Ishikawa (cell line): Measurements from ENCODE around the gene TM2D1.

Experiments used
- CEBPB ChIP-seq: IDR thresholded peaks from 2 replicates; pipeline ENCODE4 v1.6.1; 2012
- CREB1 ChIP-seq: IDR thresholded peaks from 2 replicates; pipeline ENCODE4 v1.6.1; 2012; ENCODE audit warnings: low read depth
- EGR1 ChIP-seq: IDR thresholded peaks from 2 replicates; pipeline ENCODE4 v1.6.1; 2012
- EP300 ChIP-seq: IDR thresholded peaks from 2 replicates; pipeline ENCODE4 v1.6.1; 2012; ENCODE audit warnings: borderline replicate concordance
- FOXM1 ChIP-seq: IDR thresholded peaks from 2 replicates; pipeline ENCODE4 v1.6.1; 2012; ENCODE audit warnings: low read depth, borderline replicate concordance
- NFIC ChIP-seq: IDR thresholded peaks from 2 replicates; pipeline ENCODE4 v1.6.1; 2012
- RAD21 ChIP-seq: IDR thresholded peaks from 2 replicates; pipeline ENCODE4 v1.6.1; 2012; ENCODE audit warnings: low read depth
- TAF1 ChIP-seq: IDR thresholded peaks from 2 replicates; pipeline ENCODE4 v1.6.1; 2012; ENCODE audit warnings: low read depth, mild to moderate bottlenecking
- TCF12 ChIP-seq: IDR thresholded peaks from 2 replicates; pipeline ENCODE4 v1.6.1; 2012; ENCODE audit warnings: low read depth
- TEAD4 ChIP-seq: IDR thresholded peaks from 2 replicates; pipeline ENCODE4 v1.6.1; 2012
- USF1 ChIP-seq: IDR thresholded peaks from 2 replicates; pipeline ENCODE4 v1.6.1; 2012
- YY1 ChIP-seq: IDR thresholded peaks from 2 replicates; pipeline ENCODE4 v1.6.1; 2012; ENCODE audit warnings: low read depth
- ZBTB7A ChIP-seq: IDR thresholded peaks from 2 replicates; pipeline ENCODE4 v1.6.1; 2012; ENCODE audit warnings: low read depth
- TF ChIP-seq, protein P1 (sequence below): IDR thresholded peaks from 2 replicates; pipeline ENCODE4 v1.6.1; 2012; ENCODE audit warnings: low read depth, mild to moderate bottlenecking
- TF ChIP-seq, protein P2 (sequence below): IDR thresholded peaks from 2 replicates; pipeline ENCODE4 v1.6.1; 2012

The TM2D1 gene

GRCh38 chr1:61640531-61641530 is 84.1 kb downstream of the TM2D1 start:
- TF ChIP-seq RAD21 (no peak), CREB1 (no peak), ZBTB7A (no peak), EP300 (no peak), NFIC (no peak), USF1 (no peak), CEBPB (no peak), EGR1 (no peak), TEAD4 (no peak), FOXM1 (no peak), TAF1 (no peak), YY1 (no peak)
- TF ChIP-seq, protein P1, sequence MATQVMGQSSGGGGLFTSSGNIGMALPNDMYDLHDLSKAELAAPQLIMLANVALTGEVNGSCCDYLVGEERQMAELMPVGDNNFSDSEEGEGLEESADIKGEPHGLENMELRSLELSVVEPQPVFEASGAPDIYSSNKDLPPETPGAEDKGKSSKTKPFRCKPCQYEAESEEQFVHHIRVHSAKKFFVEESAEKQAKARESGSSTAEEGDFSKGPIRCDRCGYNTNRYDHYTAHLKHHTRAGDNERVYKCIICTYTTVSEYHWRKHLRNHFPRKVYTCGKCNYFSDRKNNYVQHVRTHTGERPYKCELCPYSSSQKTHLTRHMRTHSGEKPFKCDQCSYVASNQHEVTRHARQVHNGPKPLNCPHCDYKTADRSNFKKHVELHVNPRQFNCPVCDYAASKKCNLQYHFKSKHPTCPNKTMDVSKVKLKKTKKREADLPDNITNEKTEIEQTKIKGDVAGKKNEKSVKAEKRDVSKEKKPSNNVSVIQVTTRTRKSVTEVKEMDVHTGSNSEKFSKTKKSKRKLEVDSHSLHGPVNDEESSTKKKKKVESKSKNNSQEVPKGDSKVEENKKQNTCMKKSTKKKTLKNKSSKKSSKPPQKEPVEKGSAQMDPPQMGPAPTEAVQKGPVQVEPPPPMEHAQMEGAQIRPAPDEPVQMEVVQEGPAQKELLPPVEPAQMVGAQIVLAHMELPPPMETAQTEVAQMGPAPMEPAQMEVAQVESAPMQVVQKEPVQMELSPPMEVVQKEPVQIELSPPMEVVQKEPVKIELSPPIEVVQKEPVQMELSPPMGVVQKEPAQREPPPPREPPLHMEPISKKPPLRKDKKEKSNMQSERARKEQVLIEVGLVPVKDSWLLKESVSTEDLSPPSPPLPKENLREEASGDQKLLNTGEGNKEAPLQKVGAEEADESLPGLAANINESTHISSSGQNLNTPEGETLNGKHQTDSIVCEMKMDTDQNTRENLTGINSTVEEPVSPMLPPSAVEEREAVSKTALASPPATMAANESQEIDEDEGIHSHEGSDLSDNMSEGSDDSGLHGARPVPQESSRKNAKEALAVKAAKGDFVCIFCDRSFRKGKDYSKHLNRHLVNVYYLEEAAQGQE, result no peak
- TF ChIP-seq, protein P2, sequence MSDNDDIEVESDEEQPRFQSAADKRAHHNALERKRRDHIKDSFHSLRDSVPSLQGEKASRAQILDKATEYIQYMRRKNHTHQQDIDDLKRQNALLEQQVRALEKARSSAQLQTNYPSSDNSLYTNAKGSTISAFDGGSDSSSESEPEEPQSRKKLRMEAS, result no peak

DNA sequence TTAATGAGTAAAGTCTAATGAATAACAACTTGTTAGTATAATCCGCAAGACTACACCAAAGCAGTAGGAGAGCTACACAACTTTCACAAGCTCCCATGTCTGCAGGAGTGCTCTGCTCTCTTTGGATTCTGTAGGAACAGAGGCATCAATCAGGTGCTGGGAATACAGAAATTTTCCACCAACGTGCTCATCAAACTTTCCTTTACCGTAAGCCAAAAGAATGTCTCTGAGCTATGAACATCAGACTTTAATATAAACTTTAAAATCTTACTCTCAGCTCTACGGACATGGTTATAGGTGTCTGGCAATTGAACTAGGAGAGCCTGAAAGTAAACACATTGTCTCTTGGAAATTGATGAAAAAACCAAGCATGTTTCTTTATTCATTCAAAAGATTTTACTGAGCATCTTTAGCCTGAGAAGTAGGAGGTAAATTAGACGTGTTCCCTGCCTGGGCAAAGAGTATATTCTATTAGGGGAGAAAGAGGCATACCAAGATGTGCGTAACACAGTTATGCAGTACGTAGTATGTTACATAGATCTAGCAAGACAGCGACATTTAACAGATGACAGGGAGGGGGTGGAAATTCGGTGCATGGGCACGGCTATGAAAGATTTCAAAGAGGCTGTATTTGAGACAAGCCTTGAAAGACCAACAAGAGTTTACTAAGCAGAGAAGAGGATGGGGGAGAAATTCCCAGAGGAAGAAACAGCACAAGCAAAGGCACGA is 85.2 kb downstream of the TM2D1 start:
- no peak for TF ChIP-seq TCF12
- TF ChIP-seq NFIC, result no peak
- TF ChIP-seq TAF1, result no peak
- TF ChIP-seq TEAD4, result no peak
- TF ChIP-seq EP300, result no peak
- TF ChIP-seq CREB1, result no peak
- no peak for TF ChIP-seq YY1
- TF ChIP-seq CEBPB, result no peak
- TF ChIP-seq RAD21, result no peak
- no peak for TF ChIP-seq FOXM1
- TF ChIP-seq, protein P1, result no peak
- no peak for TF ChIP-seq USF1
- no peak for TF ChIP-seq EGR1
- TF ChIP-seq, protein P2, result no peak
- TF ChIP-seq ZBTB7A, result no peak

DNA sequence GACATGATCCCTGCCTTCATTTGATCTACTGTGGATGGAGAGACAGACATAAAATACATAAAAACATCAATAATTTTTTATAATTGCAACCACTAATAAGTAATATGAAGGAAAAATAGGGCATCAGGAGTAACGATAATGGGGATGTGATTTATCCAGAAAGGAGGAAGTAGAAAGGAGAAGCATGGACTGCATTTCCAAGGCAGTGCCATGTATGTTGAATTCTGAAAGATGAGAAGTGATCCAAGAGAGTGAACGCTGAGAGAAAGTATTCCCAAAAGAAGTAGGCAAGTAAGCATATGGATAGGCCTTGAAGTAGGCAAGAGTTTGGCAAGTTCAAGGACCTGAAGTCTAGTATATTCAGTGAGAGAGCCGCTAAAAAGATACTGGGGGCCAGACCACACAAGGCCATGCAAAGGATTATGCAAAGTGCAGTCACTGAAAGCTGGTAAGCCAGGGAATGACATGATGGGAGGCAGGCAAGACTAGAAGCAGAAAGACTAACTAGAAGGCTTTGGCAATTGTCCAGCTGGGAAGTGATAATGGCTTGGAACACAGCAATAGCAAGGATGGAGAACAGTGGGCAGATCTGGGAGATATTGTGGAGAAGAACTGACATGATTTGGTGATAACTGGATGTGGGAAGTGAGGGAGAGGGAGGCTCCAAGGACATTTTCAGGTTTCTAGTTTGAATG is 85.9 kb downstream of the TM2D1 start:
- TF ChIP-seq, protein P2, result no peak

DNA sequence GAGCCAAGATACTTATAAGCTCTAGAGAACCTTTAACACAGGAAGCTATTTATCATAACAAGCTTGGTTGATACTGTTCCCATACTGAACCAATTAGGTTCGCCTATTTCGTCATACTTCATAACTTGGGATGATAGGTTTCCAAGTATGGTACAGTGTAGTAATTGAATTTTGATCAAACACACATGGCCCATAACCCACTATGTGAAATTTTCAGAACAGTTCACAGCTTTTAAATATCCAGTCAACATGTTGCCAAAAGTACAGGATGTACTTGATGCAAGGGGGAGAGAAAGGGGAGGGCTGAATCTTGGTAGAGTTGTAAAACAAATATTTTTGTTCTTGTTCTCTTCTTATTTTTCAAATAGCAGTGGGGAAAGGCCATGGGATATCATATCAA is 86.6 kb downstream of the TM2D1 start:
- no peak for TF ChIP-seq NFIC
- TF ChIP-seq TCF12, result no peak
- TF ChIP-seq YY1, result no peak
- no peak for TF ChIP-seq TEAD4
- TF ChIP-seq, protein P1, result no peak
- no peak for TF ChIP-seq FOXM1
